ENCODE measurements around the gene LMX1A. TPM values are rescaled to one million over a fixed set of nuclear protein-coding genes. Genes with fewer than 3 reads are reported as not detected.
A peak's percentile ranks its signal among the peaks of the same experiment; 100 is the strongest.

Gene LMX1A
- polyA plus RNA-seq, 3 donors = 0.07 TPM; not detected in 2

DNA sequence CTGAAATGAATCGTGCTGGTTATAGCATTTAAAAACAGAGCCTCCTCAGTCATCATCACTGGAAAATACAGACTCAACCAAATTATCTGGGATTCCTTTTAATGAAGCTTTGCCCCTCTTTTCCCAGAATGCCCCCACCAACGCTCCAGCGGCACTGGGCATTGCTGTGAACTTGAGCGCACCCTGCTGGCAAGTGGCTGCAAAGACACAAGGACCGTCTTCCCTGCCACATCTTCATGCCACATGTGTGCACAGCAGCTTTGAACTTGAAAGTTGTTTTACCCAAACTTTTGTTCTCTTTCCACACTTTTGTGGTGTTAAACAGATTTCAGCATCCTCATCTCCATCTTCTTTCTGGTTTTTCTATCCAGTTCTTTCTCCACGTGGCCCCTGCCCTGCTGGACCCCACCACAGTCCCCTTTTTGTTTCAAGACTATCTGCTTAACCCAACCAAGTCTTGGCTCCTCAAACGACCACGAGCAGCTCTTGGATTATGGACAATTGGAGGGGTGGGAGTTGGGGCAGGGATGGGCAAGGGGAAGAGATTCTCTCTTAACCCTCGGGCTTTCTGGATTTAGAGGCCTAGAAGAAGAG is 12.8 kb upstream of the LMX1A start:
- no peak for DNase-seq

DNA sequence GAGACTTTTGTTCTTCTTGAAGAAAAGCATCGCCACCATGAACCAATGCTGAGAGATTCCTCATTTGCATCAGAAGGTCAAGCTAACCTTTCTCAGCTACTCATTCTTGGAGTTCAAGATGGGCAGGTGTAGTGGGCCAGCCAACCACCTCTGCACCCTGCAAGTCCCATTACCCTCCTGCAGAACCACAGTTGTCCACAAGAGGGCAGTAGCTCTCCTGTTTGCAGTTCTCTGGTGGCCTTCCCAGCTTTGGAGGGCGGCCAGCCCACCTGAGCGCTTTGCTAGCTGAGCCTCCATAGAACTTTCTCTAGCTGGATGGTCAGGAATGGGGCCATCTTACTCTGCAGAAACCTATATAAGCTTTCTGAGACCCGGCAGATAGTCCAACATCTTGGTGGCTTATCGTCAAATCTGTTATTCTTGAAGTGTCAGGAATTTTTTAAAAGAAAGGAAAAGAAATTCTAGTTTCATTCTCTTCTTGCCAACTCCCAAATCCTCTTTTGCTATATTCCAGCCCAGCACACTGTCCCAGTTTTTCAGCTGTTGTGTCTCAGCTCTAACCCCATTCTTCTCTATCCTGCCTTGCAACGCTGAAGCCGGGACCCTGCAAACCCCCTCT is 11.0 kb upstream of the LMX1A start:
- peak; percentile 76 for DNase-seq

DNA sequence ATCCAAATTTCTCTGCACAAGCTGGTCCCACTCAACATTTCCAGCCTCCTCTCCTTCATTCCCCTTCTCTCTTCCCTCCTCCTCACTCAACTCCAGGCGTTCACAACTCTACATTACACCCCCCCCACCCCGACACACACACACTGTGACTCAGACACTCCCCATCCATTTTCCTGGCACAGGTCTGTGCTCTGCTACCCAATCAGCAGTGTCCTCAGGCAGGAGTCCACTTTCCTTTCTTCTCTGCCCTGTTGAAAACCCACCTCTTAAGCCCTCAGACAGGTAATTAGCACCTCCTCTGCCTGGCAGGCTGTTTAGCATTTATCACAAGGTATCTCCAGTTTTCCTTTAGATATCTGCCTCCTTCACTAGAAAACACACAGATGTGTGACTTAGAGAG is 8.8 kb upstream of the LMX1A start:
- no peak for DNase-seq

DNA sequence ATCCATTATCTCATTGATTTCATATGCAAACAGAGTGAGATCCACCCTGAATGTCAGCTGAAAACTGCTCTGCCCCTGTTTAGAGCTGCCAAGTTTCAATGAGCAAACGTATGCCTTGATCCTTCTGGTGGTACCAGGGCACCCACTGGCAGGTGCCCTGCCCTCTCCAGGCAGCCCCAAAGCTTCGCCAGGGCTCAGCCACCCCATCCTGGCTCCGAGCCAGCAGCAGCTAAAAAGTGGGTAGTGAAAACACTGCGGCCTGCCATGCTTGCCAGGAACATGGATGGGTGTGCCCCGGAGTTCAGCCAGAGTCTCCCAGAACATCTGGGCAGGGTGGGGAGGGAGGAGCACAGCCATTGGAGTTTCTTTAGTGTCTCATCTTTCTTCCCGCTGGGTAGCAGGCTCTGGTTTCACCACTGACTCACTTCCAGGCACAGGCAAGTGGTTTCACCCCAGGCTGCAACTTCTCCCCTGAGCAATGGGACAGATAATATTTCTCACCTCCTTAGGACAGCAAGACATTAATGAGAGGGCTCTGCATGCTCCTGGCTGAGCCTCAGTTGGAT is 8.1 kb upstream of the LMX1A start:
- no peak for DNase-seq

DNA sequence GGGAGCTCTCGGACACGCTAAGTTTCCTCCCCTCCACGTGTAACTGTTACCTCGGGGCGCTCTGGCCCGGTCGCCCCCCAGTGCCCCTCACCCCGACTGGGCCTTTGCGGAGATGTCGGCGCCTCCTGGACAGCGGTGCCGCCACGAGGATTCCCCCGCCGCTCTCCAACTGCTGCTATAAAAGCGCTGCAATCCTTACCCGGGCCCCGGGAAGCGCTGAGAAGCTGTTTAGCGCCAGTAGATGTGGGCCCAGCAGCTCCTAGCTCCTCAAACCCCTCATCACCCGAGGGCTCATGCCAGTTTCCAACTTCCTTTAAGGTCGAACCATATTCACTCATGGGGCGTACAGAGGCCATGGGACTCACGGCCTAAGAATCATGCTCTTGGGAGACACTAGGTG is 361 bp upstream of the LMX1A start:
- no peak for DNase-seq

DNA sequence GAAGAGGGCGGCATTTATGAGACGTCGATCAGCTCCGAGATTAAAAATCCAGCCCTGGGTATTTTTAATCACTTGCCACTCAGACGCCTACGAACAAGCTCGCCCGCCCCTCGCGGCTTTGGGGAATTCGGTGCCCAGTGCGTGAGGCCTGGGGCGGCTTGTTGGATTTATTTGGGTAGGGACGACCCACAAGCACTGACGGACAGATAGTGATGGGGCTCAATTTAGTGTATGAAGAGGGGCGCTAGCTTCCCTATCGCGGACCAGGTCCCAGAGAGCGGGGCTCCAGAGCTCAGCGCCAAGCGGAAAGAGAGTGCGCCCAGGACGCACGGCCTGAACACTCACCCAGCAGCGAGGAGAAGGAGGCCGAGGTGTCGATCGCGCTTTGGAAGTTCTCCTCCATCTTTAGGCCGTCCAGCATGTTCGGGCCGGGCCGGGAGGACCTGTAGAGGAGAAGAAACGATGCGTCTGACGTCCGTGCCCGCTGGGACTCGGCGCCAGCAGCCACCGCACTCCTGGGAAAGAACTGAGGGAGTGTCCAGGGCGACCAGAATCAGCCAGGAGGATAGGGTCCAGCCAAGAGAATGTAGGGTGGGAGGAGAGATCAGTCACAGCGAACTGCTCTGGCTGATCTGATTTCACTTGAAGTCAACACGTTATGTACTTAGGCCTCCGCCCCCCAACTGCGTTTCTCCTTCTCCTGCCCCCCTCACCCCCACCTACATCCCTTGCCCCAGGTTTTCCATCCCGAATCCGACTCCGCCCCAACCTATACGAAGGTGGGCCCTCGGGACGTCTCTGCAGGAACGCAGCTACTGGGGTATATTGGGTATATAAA is 1.2 kb downstream of the LMX1A start:
- no peak for DNase-seq

DNA sequence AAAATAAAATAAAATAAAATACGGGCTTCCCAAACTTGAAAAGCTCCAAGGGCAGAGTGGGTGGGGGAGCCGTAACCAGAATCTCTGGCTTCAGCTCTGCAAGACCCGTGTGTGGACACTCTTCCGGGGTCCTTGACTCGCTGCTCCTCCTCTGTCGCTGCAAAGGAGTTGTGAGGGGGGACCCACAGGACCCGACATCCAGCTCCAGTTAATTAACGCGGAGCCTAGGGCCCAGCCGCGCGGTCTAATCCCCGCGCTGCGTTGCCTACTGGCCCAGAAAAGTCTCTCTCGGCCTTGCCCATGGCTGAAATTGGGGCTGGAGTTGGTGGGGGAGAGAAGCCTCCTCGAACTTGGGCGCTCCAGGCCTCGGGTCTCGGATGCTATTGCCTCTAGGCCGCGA is 1.8 kb downstream of the LMX1A start:
- DNase-seq = no peak

DNA sequence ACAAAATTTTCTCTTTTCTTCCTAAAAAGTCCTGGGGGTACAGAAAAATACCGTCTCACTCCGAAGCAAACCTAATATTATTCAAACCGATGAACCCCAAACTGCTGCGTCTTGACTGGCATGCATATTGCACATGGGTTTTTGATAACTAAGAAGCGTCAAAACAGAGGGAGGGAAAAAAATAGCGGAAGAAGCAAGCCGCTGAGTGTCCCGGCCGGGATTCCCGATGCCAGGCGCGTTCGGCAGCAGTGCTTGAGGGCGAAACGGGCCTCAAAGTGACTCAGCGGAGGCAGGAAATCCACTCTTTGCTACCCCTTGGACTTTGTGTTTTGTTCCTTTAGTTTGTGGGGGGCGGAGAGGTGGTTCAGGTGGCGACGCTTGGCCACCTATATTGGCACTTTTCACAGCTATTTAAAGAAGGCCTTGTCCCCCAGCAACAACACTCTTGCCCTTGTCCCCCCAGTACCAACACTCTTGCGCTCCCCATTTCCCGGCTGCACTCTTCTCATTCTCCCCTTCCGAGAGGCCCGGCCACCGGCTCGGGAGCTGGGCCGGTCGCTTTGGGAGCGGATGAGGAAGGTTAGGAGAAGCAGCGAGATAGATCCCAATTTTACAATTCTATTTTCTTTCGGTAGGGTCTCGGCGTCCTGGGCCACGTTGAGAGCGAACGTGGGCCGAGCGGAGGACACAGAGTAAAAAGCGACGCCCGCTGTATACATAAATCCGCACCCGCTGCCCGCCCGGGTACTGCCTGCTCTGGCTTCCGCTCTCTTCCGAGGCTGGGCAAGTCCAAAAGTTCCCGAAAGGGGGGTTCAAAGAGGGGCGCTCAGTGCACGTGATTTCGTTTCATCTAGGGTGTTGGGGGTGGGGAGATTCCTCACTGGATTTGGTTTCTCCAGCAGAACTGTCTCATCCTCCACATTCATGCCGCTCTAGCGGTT is 2.5 kb downstream of the LMX1A start:
- DNase-seq = no peak

DNA sequence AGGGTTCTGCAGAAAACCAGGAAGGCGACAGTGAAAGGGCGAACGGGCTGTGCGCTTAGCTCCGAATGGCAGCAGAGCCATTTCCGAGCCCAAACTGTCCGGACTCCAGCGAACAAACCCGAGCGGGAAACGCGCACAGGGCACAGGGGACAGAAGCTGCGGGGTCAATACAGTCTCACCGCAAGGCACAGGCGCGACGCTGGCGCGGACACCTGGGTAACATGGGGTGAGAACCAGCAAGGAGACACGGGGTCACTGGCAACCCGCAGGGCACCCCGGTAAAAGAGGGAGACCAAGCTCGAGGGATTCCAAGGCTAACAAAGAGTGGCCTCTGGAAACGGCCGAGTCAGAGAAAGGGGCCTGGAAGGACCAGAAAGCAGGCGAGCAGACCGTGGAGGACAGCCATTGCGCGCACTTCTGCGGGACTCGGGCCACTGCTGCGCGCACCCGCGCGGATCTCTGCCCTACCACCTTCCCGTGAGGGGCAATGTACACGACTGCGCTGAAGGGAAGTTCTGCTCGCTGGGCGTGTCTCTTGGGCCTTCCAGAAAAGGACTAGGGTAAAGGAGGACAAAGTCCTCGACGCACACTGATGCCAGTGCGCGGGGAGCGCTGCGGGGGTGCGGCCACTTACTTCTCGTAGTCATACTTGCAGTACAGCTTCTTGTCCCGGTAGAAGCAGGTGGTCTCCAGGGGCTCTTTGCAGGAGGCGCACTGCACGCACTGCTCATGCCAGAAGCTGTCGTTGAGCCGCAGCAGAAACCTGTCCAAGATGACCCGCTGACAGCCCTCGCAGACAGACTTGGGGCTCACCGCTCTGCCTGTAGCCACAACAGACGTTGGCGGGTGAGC is 3.8 kb downstream of the LMX1A start:
- no peak for DNase-seq

DNA sequence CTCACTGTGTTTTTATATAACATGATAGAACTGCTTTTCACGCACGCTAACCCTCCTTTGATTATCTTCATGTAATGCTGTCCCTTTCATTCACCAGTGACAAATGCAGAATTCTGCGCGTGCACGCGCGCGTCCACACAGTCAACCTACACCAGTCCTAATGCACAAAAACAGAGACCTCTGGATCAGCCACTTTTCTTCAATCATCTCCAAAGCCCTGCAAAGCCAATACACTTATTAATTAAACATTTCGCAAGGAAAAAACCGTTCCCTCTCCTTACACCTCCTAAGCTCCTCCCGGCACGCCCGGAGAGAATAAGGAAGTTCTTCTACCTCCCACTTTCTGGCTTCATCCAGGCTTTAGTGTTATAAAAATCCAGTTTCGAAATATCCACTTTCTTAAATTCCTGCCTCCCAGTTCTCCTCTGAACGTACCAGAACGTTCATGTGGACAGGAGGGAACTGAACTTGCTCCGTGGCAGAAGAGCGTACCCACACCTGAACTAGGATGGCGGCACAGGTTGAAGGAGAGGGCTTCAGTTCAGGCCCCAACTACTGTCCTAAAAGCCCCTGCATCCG is 4.6 kb downstream of the LMX1A start:
- DNase-seq = no peak

DNA sequence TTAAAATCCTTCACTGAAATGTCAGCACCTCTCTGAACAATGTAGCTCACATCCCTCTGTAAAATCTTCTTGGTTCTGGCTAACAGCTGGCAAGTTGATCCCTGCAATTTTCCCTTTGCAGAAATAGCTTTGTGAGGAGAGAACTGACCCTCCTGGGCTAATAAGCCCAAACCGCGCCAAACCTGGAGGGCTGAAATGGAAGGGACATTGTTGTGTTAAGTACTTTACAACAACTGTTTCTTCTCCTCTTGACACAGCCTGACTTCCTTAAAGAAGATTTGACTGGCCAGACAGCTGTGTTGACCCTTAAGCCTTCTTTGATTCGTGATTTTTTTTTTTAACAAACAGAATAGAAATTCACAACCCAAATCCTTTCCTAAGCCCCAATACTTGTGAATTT is 5.7 kb downstream of the LMX1A start:
- no peak for DNase-seq

DNA sequence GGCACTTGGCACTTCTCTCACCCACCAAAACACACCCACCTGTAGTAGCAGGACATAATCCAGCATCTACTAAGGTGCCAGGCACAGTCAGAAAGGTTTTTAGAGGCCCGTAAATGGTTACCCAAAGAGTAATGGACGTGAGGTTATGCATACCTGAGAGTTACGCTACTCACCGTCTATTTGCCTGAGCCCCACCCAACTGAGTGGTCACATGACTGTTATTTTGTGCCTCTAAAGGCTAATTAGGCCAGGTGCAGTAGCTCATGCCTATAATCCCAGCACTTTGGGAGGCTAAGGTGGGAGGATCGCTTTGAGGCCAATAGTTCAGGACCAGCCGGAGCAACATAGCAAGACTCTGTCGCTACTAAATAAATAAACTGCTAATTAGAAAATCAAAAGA is 11.0 kb downstream of the LMX1A start:
- no peak for DNase-seq

DNA sequence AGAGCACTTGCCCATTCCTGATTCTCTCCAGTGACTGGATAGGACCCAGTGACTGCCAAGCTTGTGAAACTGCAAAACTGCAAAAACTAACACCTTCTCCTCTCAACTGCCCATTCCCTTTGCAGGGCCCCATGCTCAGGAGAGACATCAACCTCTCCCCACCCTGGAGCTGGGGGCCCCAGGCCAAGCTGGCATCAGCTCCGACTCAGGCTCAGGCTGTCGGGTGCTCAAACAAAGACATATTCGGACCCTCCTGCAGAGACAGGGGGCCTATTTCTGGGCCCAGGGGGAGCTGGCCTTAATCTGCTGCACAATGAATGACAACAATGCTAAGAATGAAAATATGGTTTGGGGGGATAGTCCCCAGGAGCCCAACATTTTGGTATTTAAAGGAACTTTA is 11.8 kb downstream of the LMX1A start:
- DNase-seq = no peak

DNA sequence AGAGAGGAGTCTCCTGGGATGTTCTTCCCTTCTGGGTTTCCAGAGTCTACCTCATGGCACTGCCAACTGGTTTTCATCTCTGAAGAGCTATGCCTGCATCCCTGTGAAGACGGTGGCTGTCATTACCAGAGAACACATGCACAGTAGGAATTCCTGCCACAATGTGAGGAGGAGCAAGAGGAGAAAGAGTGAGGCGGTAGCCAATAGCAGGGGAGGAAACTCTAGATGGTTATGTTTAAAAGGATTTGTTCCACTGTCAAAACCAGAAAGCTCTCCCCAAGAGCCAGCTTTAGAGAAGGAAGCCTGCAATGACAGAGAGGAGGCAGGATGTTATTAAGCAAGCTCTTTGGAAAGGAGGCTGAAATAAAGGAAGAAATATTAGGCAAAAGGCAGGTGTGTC is 12.3 kb downstream of the LMX1A start:
- DNase-seq = no peak

DNA sequence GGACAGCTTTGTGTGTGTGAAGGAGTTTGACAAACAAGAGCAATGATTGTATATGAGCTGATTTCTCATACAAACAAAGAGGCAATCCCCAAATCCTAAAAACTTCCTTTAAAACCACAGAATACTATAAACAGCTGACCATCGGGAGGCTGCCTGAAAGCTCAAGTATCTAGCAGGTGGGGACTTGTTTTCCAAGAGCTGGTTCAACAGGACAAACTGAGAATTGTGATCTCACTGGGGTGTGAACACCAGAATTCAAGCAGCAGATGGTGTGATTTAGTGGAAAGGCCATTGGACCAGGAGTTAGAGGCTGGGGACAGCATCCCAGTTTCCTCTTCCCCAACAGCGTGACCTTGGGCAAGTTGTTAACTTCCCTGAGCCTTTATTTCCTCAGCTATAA is 13.9 kb downstream of the LMX1A start:
- DNase-seq = no peak

DNA sequence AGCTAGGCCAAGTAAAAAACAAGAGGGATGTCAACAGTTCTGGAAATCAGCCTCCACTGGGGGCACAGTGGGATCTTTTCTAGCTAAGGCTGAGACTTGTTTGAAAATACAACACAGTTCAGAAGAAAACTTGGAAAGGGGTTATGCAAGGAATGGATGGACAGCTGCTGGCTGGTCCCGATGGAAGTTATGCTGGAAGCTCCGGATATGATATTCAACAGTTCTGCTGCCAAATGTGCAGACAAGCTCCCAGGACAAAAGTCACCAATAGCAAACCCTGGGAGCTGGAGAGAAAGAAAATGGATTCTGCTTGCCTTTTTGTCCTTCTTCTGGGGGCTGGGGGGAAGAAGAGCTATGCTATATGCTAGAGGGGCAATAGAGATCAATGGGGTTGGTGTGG is 14.3 kb downstream of the LMX1A start:
- DNase-seq = no peak

DNA sequence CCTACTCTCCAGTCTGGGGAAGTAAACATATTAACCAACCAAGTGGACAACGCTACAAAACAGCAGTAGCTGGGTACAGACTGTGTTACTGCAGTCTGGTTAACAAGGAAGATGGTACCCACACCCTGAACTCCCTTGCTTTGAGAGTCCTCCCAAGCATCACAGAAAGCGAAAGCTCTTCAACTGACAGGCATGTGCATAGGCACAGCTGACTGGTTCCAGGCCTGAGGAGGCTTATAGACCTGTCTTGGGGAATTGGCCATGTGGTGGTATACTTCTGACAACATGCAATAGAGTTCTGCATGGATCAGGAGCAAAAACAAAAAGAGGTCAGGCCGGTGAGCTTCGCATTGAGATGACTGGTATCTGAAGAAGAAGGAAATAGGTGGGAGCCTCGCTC is 17.4 kb downstream of the LMX1A start:
- no peak for DNase-seq

DNA sequence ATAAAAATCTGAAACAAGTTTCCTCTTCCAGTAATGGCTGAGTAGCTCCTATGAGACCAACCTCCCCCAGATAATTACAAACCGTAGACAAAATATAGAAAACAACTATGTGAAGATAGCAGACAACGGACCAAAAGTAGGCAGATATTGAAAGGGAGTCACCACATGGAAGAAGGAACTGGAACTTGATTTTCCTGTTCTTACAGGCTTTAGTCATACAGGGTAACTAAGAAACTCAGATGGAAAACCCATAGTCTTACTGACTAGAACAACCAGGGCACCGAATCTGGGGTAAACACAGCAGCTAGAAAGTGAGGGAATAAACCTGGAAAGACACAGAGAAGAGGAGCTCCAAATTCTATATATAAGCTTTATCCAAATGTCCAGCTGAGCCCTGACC is 26.0 kb downstream of the LMX1A start:
- DNase-seq = no peak

DNA sequence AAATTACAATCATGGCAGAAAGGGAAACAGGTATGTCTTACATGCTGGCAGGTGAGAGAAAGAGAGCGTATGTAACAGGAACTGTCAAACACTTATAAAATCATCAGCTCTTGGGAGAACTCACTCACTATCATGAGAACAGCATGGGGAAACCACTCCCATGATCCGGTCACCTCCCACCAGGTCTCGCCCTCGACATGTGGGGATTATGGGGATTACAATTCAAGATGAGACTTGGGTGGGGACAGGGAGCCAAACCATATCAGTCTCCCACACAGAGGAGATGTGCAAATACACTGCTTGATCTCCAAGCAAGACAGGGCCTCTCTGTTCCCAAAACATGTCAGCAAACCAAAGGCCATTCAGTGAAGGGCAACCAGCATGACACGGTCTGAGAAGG is 27.4 kb downstream of the LMX1A start:
- no peak for DNase-seq

DNA sequence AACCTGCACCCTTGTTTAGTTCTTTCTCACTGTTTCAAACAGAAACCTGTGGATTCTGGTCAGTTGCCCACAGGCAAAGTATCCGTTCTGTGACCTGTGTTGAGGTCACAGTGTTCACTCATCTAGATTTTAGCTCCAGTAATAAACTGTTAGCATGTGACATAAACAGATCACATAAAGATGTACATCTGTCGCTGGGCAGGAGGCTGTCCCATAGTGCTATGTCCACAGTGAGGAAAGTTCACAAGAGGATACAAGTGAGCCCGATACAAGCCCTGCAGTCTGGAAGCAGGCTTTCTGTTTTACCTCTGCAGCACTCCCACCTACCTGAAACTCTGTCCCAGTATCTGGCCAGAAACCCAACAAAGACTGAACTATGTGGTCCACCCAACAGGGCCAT is 28.4 kb downstream of the LMX1A start:
- no peak for DNase-seq

DNA sequence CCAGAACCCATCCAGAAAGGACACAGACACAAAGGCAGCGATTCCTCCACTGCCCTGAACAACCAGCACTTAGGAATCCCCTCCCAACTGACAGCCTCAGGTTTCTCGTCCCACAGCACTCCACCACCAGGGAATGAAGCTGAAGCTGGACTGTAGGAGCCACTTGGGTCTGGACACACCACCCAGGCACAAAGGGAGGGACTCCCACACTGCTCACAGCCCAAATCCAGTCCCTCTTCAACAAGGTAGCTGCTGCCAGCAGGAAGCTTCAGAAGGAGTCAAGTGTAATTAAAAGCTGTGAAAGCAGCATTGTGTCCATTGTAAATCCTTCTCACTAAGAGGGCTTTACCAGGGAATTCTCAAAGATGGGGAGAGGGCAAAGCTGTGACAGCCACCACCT is 29.0 kb downstream of the LMX1A start:
- no peak for DNase-seq
